Tibial artery (tissue), 4 donors: ENCODE data around the gene KIF4B.
"Not testable (repeated sequence)": the region's sequence is repeated elsewhere in the genome, so short reads cannot be mapped to it uniquely, and the experiment has no call there.

Experiments used
- DNase-seq, 2 donors: peaks; one replicate each; pipeline ENCODE4 v3.0.0-alpha.2; 2019
- H3K27ac ChIP-seq, 2 donors: fragments of 200-600 bp; sonication (generic) in 1 of 2; 1 replicate in 1 of 2; 2 replicates in 1 of 2; pipeline ENCODE4 v1.5.1; 2018 to 2019; ENCODE audit warnings: mild to moderate bottlenecking in 1 of 2
- H3K27me3 ChIP-seq, 2 donors: fragments of 200-600 bp; sonication (generic) in 1 of 2; one replicate each; pipeline versions ENCODE4 v1.5.1 to v1.6.0; 2016 to 2019
- H3K36me3 ChIP-seq, 3 donors: fragments of 200-600 bp; sonication (generic) in 2 of 3; one replicate each; pipeline ENCODE4 v1.5.1; 2016 to 2019; ENCODE audit warnings: mild to moderate bottlenecking in 2 of 3
- H3K4me1 ChIP-seq, 4 donors: fragments of 200-600 bp; sonication (generic) in 2 of 4; 1 replicate in 3 of 4; 2 replicates in 1 of 4; pipeline ENCODE4 v1.5.1; 2016 to 2019
- H3K4me3 ChIP-seq, 2 donors: fragments of 200-600 bp; sonication (generic) in 1 of 2; 1 replicate in 1 of 2; 2 replicates in 1 of 2; pipeline ENCODE4 v1.5.1; 2018 to 2019; ENCODE audit warnings: mild to moderate bottlenecking in 2 of 2
- H3K9me3 ChIP-seq, 3 donors: fragments of 200-600 bp; sonication (generic) in 1 of 3; one replicate each; pipeline ENCODE4 v1.5.1; 2016 to 2019
- intact Hi-C: fragments of 100-400 bp; cut with DNase I; formaldehyde crosslinking; loops from one replicate; pipeline ENCODE4 v1.15.0; 2023; ENCODE audit warnings: low total_unique reads
- TF ChIP-seq, protein P1 (sequence below), 2 experiments: fragments of 200-600 bp in 1 of 2; fragments of 450-650 bp in 1 of 2; IDR thresholded peaks; one replicate each; pipeline ENCODE4 v1.5.1; 2017 to 2019; ENCODE audit warnings: antibody characterized with exemption in 2 of 2, mild to moderate bottlenecking in 1 of 2, moderate library complexity in 1 of 2

The KIF4B gene

DNA sequence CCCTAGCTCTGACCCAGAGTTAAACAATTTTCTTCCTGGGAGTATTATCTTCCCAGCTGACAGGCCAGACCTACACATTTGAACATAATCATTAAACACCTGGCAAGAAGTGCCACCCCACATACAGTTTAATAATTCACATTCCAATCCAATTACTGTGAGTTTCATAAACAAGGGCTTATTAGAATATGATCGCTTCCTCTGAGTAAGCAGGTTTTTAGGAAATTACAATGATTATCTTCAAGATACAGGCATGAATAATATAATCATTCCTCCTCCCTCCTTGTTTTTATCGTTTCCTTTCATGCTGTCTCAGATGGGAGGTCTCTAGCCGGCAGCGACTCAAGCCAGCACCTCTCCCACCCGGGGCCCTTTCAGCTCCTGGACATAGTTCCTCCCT is 15.8 kb upstream of the KIF4B start:
- peaks cover 0 to 2% of the 10 kb centered on the region in 2 donors for H3K27me3 ChIP-seq
- H3K36me3 ChIP-seq, result no peaks in the 10 kb centered on the region
- H3K27ac ChIP-seq, result no peak overlapping the region
- H3K4me3 ChIP-seq, result no peak overlapping the region
- TF ChIP-seq, protein P1, sequence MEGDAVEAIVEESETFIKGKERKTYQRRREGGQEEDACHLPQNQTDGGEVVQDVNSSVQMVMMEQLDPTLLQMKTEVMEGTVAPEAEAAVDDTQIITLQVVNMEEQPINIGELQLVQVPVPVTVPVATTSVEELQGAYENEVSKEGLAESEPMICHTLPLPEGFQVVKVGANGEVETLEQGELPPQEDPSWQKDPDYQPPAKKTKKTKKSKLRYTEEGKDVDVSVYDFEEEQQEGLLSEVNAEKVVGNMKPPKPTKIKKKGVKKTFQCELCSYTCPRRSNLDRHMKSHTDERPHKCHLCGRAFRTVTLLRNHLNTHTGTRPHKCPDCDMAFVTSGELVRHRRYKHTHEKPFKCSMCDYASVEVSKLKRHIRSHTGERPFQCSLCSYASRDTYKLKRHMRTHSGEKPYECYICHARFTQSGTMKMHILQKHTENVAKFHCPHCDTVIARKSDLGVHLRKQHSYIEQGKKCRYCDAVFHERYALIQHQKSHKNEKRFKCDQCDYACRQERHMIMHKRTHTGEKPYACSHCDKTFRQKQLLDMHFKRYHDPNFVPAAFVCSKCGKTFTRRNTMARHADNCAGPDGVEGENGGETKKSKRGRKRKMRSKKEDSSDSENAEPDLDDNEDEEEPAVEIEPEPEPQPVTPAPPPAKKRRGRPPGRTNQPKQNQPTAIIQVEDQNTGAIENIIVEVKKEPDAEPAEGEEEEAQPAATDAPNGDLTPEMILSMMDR (IDR thresholded peaks at IDR 0.05), result no peak
- no peak for DNase-seq
- H3K4me1 ChIP-seq, result no peaks in the 10 kb centered on the region
- intact Hi-C loops, result no loop called here
- no peaks in the 10 kb centered on the region for H3K9me3 ChIP-seq

DNA sequence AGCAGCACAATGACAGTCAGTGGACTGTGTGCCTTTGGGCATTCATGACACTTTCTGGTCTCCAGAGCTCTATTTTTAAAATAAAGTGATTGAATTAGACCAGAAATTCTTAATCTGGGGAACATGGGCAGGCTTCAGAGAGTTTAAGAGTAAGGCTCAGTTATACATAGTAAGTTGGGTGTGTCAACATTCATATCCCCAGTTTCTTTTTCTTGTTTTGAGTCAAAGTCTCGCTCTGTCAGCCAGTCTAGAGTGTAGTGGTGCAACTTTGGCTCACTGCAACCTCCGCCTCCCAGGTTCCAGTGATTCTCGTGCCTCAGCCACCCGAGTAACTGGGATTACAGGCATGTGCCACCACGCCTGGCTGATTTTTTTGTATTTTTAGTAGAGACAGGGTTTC is 13.7 kb upstream of the KIF4B start:
- H3K27ac ChIP-seq, result no peak overlapping the region
- DNase-seq, result no peak
- TF ChIP-seq, protein P1 (IDR thresholded peaks at IDR 0.05), result no peak
- H3K4me1 ChIP-seq, result no peaks in the 10 kb centered on the region
- H3K27me3 ChIP-seq, result peaks cover 0 to 2% of the 10 kb centered on the region in 2 donors
- H3K4me3 ChIP-seq, result no peak overlapping the region
- no peaks in the 10 kb centered on the region for H3K9me3 ChIP-seq
- no peaks in the 10 kb centered on the region for H3K36me3 ChIP-seq
- intact Hi-C loops, result no loop called here

DNA sequence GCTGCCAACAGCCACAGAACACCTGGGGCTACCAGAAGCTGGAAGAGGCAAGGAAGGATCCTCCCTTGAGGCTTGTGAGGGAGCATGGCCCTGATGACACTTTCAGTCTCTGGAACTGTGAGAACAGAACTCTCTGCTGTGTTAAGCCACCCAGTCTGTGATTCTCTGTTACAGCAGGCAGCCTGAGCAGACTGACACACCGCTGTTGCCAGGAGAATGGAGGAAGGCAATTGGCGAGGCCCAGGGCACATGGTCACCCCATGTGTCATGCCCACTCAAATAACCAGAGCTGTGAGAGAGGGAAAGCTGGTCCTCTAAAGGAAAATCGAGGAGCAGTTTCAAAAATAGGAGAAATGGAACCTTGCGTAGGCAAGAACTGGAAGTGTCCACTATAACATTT is 12.0 kb upstream of the KIF4B start:
- peaks cover 0 to 2% of the 10 kb centered on the region in 2 donors for H3K27me3 ChIP-seq
- no peak overlapping the region for H3K27ac ChIP-seq
- H3K36me3 ChIP-seq, result no peaks in the 10 kb centered on the region
- H3K4me3 ChIP-seq, result no peak overlapping the region
- no peaks in the 10 kb centered on the region for H3K9me3 ChIP-seq
- TF ChIP-seq, protein P1 (IDR thresholded peaks at IDR 0.05), result no peak
- DNase-seq, result no peak
- no peaks in the 10 kb centered on the region for H3K4me1 ChIP-seq
- intact Hi-C loops, result no loop called here

DNA sequence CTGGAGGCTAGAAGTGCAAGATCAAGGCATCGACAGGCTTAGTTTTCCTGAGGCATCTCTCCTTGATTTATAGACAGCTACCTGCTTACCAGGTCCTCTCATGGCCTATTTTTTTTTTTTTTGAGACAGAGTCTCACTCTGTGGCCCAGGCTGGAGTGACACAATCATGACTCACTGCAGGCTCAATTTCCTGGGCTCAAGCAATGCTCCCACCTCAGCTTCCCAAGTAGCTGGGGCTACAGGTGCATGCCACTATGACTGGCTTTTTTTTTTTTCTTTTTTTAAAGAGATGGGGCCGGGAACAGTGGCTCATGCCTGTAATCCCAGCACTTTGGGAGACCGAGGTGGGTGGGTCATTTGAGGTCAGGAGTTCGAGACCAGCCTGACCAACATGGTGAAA is 10.8 kb upstream of the KIF4B start:
- intact Hi-C loops, H3K4me1 ChIP-seq, H3K9me3 ChIP-seq, H3K36me3 ChIP-seq, DNase-seq, H3K4me3 ChIP-seq, H3K27ac ChIP-seq, H3K27me3 ChIP-seq: not testable (repeated sequence)

DNA sequence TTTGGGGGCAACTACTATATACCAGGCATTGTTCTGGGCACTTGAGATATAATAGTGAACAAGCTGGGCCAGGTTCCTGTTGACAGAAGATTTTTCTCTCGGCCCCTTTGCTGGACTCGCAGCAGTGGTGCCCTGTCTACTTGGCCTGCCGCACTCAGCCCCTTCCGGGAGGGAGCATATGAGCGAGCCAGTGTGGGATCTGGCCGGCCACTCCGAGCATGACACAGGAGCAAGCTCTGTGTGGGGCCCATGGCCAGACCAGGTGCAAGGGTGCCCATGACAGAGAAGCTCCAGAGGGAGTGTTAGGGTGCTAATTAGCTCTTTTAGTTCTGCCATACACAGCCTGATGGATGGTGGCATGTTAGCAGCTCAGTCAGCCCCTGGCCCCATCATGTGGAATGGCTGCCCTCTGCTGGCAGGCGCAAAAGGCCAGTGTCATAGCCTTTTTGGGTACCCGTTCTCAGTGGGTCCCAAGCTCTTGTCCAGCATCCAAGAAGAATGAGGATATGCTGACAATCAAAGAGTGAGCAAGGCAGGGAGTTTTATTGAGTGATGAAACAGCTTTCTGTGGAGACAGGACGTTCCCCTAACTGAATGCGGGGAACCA is 9.3 kb upstream of the KIF4B start:
- no peak for DNase-seq
- Histone ChIP-seq H3K36me3 (no peaks in the 10 kb centered on the region), H3K9me3 (no peaks in the 10 kb centered on the region), H3K27me3 (peaks cover 0 to 2% of the 10 kb centered on the region in 2 donors), H3K4me1 (no peaks in the 10 kb centered on the region), H3K4me3 (no peak overlapping the region), H3K27ac (no peak overlapping the region)
- TF ChIP-seq, protein P1 (IDR thresholded peaks at IDR 0.05), result no peak
- intact Hi-C loops, result no loop called here

DNA sequence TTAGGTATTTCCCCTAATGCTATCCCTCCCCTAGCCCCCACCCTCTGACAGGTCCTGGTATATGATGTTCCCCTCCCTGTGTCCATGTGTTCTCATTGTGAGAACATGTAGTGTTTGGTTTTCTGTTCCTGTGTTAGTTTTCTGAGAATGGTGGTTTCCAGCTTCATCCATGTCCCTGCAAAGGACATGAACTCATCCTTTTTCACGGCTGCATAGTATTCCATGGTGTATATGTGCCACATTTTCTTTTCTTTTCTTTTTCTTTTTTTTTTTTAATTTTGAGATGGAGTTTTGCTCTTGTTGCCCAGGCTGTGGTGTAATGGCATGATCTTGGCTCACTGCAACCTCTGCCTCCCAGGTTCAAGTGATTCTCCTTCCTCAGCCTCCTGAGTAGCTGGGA is 7.3 kb upstream of the KIF4B start:
- H3K4me1 ChIP-seq, H3K27me3 ChIP-seq, intact Hi-C loops, H3K27ac ChIP-seq, H3K9me3 ChIP-seq, H3K4me3 ChIP-seq, DNase-seq, H3K36me3 ChIP-seq: not testable (repeated sequence)

DNA sequence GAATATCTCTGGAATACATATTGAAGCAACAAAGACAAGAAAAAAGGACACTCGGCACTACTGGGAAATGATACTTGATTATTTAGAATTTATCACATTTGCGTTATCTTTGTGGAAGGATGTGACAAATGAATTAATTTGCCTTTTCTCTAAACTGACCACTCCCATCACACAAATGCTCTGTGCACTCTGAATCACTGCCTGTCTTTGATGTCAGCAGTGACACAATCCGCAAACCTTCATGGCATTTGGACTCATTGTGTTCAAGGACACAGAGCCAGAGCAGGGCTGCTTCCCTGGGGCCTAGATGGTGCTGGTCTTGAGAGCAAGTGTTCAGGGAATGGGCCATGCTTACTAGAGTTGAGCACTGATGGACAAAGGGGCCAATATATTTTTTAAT is 4.9 kb upstream of the KIF4B start:
- TF ChIP-seq, protein P1 (IDR thresholded peaks at IDR 0.05), result no peak
- DNase-seq, result no peak
- intact Hi-C loops, result no loop called here
- Histone ChIP-seq H3K4me1 (no peaks in the 10 kb centered on the region), H3K27ac (no peak overlapping the region), H3K36me3 (no peaks in the 10 kb centered on the region), H3K4me3 (no peak overlapping the region), H3K27me3 (no peaks in the 10 kb centered on the region), H3K9me3 (no peaks in the 10 kb centered on the region)
